ENCODE data around the gene MEI1.
"Not testable (repeated sequence)": the region's sequence is repeated elsewhere in the genome, so short reads cannot be mapped to it uniquely, and the experiment has no call there.

MEI1 gene

DNA sequence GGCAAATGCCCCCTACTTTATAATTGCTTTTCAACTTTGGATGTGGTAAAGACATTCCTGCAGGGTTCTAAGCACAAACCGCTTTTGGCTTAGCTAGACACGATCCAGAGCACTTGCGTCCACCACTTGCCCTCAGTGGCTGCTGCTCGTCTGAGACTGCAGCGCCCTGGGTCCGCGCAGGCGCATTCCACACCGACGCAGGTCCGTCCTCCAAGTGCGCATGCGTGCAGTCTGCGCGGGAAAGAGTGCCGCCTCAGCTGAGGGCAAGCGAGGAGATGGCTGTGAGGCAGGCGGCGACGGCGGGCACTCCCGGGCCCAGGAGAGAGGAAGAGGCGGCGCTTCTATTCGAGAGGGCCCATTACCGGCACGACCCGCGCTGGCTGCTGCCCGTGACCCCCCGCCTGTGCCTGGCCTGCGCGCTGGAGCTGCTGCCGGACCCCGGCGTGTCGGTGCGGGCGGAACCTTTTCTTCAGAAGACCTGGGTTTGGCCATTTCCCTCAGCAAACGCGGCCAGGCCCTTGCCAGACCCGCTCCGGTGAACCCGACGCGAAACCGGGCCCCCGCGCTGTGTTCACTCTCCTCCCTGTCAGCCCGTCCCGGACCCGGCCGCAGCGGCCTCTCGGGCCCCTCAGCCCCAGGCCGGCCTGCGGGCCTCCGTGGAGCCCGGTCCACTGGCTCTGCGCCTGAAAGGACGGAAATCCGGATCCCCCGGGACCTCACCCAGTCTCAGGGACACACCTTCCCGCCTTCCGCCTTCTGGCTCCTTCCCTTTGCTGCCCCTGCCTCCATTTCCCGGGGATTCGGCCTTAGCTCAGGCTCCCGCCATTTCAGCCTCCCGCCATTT, at the start of gene MEI1:
Gene MEI1, plus strand, starts transcription at position 240 of the 844 bp plus-strand sequence. Its CDS starts 36 bp downstream, at position 276.
- DNase-seq = no peak

DNA sequence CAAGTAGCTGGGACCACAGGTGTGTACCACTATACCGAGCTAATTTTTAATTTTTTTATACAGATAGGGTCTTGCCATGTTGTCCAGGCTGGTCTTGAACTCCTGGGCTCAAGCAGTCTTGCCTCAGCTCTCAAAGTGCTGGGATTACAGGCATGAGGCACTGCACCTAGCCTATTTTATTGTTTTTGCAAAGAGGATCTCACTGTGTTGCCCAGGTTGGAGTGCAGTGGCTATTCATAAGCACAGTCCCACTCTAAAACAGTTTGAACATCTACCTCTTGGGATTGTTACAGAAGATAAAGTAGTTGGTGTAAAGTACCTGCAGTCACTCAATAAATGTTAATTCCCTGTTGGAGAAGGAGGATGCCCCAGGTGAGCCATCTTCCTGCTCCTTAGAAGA, 49.1 kb upstream of the MEI1 start:
- DNase-seq = no peak

- no peak for DNase-seq
Measured at GRCh38 chr22:41650821-41651220, 48.5 kb upstream of the MEI1 start.

- no peak for DNase-seq
Measured at GRCh38 chr22:41654322-41654721, 45.0 kb upstream of the MEI1 start.

- DNase-seq = no peak
Measured at GRCh38 chr22:41656556-41656955, 42.7 kb upstream of the MEI1 start.

- DNase-seq = no peak
Measured at GRCh38 chr22:41657709-41658108, 41.6 kb upstream of the MEI1 start.

- no peak for DNase-seq
Measured at GRCh38 chr22:41658869-41659268, 40.4 kb upstream of the MEI1 start.

DNA sequence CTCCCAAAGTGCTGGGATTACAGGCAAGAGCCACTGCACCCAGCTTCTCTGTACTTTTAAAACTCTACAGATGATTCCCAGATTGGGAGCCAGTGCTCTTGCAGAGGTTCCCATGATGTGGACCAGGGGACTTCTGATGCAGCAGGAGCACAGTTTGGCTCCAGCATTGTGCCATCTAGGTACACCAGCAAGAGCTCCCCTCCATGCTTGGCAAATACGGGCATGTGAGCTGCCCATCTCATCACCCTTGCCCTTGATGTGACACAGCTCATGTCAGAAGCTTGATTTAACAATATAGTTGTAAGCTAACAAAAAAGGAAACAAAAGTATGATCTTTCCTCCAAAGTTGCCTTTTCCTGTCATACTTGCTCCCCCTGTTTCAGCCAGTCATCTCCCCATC, 39.4 kb upstream of the MEI1 start:
- DNase-seq = no peak

DNA sequence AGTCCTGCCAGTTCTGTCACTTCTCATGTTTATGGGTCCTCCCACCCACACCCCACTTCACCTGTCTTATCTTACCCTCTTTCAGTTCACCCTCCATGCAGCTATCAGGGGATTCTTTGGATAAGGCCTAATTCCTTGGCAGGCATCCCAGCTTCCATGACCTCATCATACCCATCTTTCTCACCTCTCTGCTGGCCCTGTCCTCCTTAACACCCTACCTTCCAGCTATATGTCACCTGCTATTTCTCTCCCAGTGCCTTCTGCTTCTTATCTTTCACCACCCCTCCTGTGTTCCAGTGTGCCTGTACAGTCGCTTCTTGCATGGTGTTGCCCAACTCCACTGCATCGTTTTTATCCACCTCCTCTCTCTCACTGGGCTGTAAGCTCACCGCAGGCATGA, 38.9 kb upstream of the MEI1 start:
- DNase-seq = no peak

DNA sequence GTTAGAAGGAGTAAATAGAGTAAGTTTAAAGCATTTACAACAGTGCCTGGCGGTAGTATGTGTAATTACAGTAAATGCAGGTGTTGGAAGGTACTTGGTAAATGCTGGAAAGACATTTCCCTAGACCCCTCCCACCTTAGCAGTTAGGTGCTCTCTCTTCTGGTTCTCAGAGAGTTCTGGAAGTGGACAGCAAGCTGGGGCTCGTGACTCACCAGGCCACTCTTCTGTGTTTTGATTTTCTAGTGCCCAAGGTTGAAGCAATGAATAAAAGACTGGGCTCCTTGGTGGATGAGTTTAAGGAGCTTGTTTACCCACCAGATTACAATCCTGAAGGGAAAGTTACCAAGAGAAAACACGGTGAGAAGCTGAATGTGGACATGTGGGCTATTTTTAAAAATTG, 38.2 kb upstream of the MEI1 start:
- no peak for DNase-seq

GRCh38 chr22:41661713-41662112, 37.6 kb upstream of the MEI1 start:
- DNase-seq = no peak

GRCh38 chr22:41663594-41663993, 35.7 kb upstream of the MEI1 start:
- not testable (repeated sequence) for DNase-seq

DNA sequence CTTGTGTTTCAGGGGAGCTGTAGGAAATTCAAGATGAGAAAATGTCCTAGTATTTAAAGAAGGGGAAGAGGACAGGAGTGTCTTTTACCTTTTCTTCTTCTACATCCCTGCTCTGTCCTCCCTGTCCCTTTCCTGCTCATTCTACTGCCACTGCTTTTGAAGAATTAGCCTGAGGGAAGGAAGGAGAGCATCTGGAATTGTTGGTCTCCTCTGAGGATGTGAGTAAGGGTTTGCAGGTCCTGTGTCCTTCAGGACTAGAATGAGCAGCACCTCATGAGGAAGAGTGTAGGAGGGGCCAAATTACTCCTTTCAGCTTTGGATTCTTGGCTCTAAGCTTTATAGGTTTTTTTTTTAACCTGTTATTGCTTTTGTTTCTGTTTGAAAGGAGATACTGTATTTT, 34.8 kb upstream of the MEI1 start:
- DNase-seq = no peak

DNA sequence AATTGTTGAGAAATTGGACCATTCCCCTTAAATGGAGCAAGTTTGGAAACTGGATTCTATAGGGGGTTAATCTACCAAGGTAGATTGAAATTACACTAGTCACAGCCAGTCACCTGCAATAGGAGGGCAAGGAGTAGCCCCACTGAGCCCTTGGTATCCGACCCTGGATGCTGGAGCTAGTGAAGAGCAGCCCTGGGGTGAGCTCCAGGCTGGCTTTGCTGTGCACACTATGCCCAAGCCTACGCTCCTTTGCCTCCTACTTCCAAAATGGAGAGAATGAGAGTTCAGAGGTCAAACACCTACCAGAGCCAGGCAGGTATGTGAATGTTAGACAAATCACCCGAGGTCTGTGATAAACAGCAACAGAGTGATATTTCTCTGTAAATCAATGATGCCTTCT, 34.4 kb upstream of the MEI1 start:
- no peak for DNase-seq

GRCh38 chr22:41668971-41669911, 30.1 kb upstream of the MEI1 start:
- no peak for DNase-seq

DNA sequence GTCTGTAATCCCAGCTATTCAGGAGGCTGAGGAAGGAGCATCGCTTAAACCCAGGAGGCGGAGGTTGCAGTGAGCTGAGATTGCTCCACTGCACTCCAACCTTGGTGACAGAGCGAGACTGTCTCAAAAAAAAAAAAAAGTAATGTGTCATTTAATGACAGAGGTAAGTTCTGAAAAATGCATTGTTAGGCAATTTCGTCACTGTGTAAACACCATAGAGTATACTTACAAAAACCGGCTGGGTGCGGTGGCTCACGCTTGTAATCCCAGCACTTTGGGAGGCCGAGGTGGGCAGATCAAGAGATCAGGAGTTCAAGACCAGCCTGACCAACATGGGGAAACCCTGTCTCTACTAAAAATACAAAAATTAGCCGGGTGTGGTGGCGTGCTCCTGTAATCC, 27.2 kb upstream of the MEI1 start:
- not testable (repeated sequence) for DNase-seq

GRCh38 chr22:41672780-41673509, 26.4 kb upstream of the MEI1 start:
- DNase-seq = no peak

DNA sequence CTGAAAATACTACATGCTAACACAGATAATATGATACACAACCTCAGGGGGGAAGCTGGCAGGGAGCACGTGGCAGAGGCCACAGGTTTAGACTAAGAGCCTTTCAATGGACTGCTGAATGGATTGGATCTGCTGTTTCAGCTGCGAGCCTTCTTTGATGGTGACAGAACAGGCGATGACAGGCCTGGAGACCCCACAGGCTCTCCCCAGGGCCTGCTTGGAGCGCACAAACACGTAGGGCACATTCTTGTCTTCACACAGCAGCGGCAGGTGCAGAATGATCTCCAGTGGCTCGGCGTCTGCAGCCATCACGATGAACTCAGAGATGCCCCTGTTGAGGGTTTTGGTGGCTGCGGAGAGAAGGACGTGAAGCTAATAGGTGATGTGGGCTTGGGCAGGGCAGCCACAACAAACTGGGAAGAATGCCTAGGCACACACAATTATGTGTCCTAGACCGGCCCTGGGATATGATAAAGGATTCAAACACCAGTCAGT, 24.4 kb upstream of the MEI1 start:
- DNase-seq = no peak

DNA sequence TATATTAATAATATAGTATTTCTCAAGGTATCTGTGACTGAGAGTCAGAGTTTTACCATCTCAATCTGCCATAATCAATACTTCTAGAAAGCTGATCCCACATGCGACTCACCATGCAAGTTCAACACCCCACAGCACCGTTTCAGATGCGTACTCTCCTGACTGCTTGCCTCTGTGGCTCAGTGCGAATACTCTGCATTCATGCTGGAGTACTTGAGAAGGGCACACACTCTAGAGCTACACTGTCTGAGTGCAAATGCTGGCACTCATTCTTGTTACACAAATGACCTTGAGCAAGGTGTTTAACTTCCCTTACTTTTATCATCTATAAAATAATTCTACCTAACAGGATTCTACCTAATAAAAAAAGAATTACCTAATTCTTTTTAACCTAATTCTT, 23.2 kb upstream of the MEI1 start:
- DNase-seq = no peak

- DNase-seq = no peak
Measured at GRCh38 chr22:41681616-41682015, 17.7 kb upstream of the MEI1 start.

- DNase-seq = peak; percentile 80
Measured at GRCh38 chr22:41682033-41682807, 17.1 kb upstream of the MEI1 start.

GRCh38 chr22:41683052-41683451, 16.3 kb upstream of the MEI1 start:
- DNase-seq = no peak

All from NCI-H1092 treated with DMSO at 0.1 percent for 48 hours (cell line).